D721Med (cell line): ENCODE results near the gene ARV1.
A peak's percentile ranks its signal among the peaks of the same experiment; 100 is the strongest.

Source experiments
- DNase-seq: peaks from one replicate; pipeline ENCODE4 v3.0.0; 2011; ENCODE audit warnings: low spot score; ENCODE audit not compliant: insufficient read length
- FAIRE-seq: peaks from 2 replicates; lab custom pipeline; 2011; peaks lifted over from hg19 to GRCh38; lab: Jason Lieb, UNC
- TF ChIP-seq, protein P1 (sequence below): IDR thresholded peaks from 2 replicates; pipeline ENCODE4 v1.5.1; 2012; ENCODE audit warnings: mild to moderate bottlenecking, control low read depth; ENCODE audit not compliant: insufficient read depth; ENCODE audit errors: missing control alignments

ARV1 gene

DNA sequence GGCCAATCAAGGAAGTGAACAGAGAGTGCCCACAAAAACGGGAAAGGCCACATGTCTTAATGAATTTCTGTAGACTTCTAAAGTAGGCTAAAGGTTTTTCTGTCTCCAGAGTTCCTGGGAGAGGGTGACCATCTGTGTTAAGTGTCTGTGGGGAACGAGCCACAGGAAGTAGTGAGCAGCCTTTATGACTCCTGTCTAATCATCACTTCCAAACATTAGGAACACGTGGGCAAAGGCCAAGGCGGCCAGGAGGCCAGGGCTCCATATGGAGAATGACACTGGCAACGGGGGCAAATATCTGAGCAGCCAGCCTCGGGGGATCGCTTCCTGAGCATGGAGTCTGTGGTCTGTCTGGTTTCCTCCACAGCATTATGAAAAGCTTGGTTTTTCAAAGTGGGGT, 54.1 kb downstream of the ARV1 start:
- DNase-seq (no peak), FAIRE-seq (no peak)
- TF ChIP-seq, protein P1, sequence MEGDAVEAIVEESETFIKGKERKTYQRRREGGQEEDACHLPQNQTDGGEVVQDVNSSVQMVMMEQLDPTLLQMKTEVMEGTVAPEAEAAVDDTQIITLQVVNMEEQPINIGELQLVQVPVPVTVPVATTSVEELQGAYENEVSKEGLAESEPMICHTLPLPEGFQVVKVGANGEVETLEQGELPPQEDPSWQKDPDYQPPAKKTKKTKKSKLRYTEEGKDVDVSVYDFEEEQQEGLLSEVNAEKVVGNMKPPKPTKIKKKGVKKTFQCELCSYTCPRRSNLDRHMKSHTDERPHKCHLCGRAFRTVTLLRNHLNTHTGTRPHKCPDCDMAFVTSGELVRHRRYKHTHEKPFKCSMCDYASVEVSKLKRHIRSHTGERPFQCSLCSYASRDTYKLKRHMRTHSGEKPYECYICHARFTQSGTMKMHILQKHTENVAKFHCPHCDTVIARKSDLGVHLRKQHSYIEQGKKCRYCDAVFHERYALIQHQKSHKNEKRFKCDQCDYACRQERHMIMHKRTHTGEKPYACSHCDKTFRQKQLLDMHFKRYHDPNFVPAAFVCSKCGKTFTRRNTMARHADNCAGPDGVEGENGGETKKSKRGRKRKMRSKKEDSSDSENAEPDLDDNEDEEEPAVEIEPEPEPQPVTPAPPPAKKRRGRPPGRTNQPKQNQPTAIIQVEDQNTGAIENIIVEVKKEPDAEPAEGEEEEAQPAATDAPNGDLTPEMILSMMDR: no peak

DNA sequence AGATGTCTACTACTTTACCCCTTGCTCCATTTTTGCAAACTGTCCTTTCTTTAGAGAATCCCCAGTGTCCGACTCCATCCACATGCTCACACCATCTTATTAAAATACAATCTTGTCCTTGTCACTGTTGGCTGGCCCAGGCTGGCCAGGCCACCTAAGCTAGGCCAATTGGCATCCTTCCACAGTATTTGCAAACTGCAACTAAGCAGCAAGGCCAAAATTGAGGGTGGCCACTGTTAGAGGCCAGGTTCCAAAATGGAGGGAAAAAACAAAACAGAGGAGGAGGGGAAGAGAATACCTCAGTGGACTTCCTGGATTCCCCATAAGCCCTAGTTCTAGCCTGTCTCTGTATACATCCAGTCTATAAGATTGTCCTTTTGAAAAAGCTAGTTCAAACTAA, 56.9 kb downstream of the ARV1 start:
- FAIRE-seq (no peak), DNase-seq (no peak)
- TF ChIP-seq, protein P1: no peak

DNA sequence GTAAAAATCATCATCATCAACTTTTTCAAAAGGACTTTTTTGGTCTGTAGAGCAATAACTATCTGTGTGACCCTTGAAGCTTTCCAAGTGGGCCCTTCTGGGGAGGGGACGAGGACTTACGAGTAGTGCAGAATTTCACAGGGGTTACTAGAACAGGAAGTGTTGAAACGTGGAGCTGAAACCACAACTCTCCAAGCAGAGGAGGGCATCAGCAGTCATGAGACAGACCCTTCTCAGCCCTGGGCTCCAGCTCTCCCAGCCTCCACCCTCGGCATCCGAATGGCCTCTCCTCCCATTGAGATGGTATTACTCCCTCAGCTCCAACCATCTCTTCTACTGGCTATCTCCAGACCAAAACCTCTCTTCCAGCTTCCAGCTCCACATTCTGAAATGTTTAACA, 57.5 kb downstream of the ARV1 start:
- TF ChIP-seq, protein P1: no peak
- DNase-seq (no peak), FAIRE-seq (no peak)

DNA sequence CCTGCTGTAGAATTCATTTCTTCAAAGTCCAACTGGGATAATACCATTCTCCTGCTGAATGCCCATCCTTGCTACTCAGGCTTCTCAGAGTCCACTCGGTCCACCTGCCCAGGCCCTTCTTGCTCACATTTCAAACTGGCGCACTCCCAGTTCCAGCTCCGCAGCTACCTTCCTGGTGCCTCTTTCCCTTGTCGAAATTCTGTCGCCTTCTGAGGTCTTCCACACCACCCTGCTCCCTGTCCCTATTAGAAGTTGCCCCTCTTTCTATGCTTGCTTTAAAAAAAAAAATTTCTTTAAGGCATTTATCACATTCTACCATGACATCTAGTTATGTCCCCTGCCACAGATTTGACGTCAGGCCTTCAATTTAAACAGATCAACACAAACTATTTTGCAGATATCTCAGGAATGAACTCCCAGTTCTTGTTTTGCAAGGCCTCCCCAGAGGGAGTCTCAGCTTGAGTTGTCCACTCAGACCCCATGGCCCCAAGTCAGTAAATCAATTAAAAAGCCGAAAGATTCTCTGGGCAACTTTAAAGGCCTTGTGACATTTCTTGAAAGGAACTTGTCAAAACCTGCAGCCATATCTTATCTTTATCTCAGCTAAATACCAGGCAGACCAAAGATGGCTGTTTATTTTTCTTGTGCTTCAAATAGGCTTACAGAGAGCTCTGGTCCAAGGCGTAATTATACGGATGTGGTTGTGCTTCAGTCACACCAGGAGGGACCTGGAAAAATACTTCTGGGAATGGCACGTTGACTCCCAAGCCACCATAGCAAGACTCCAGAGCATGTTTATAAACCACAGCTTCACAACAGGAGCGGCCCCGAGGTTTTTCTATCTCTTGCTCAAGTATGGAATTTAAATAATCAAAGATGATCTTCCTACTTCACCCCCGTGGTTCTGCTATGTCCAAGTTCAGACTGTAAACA, 59.0 kb downstream of the ARV1 start:
- peak; percentile 91 for FAIRE-seq
- TF ChIP-seq, protein P1: no peak
- no peak for DNase-seq

DNA sequence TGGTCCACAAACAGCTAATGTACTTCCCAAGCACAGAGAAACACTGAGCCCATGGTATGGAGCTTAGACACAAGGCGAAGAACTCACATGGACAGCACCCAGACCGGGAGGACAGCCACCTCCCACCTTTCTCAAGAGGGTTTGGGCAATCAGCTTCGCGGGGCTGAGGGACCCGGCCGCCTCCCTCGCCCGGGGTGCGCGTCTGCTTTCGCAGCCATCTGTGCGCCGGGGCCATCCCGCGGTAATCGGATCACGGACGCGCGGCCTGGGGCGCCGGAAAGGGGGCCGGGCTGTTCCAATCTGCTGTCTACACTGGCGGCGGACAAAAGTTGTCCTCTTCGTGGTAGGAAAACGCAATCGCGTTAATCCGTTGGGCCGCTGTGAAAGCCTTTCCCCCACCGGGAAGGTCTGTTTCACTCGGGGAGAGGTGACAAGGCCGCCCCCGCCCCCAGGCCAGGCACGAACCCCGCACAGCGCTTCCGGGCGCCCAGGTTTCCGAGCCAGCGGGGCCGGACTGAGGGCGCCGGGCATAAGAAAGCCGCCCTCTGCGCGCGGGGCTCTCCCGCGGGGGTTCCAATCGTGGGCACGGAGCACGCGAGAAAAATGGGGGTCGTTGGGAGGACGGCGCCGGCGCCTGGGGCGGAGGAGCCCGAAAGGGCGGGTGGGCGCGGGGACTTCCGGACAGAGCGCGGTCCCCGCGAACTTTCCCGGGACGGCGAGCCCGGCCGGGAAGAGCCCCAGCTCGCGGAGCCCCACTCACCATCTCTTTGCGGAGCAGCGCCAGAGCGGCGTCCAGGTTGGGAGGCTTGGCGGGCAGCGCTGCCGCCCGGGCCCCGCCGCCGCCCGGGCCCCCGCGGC, 60.5 kb downstream of the ARV1 start:
- peak; percentile 21 for FAIRE-seq
- DNase-seq: peak; percentile 64
- TF ChIP-seq, protein P1: no peak

DNA sequence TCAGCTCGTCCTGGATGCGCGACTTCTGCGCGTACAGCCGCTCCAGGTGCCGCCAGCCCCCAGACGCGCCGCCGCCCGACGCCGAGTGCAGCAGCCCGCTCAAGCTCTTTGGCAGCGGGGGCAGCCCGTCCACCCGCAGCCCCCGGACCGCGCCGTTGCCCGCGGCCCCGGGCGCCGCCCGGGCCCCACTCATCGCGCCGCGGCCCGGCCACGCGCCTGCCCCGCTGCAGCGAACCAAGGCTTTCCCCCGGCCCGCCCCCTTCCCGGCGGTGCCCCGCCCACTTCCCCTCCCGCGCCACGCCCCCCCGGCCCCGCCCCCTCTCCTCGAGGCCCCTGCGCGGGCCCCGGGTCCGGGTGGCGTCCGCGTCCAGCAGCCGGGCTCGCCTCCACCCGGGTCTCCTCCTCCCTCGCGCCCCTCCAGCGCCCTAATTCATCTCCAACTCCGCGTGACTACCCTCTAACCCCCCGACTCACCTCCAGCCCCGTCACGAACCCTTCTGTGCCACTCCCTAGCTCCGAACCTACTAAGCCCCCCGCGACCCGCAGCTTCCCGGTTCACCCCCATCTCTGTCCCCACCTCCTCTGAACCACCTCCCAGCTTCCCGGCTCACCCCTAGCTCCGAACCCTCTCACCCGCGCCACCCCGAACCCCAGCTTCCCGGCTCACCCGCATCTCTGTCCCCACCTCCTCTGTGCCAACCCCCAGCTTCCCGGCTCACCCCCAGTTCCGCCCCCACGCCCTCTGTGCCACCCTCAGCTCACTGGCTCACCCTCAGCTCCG, 61.3 kb downstream of the ARV1 start, which contains the start of gene FAM89A:
Gene FAM89A (minus strand): TSS at position 236 of the 781 bp plus-strand sequence. CDS start 43 bp downstream, at position 193.
- TF ChIP-seq, protein P1: no peak
- DNase-seq: peak; percentile 65
- FAIRE-seq: no peak
